Activated naive CD4-positive, alpha-beta T cell treated with anti-CD3 and anti-CD28 coated beads, Interleukin-2, amount 50 U/mL, for 24 hours (primary cell): ENCODE data around the gene TPH1.

Experiments used
- H3K27ac Mint-ChIP-seq: one replicate; pipeline ENCODE4 v1.8.0; 2021; ENCODE audit warnings: mild to moderate bottlenecking, mixed read lengths
- H3K27me3 Mint-ChIP-seq: one replicate; pipeline ENCODE4 v1.8.0; 2021; ENCODE audit warnings: mixed read lengths
- H3K36me3 Mint-ChIP-seq: one replicate; pipeline ENCODE4 v1.8.0; 2021; ENCODE audit warnings: mixed read lengths
- H3K4me1 Mint-ChIP-seq: one replicate; pipeline ENCODE4 v1.8.0; 2021; ENCODE audit warnings: mixed read lengths
- H3K4me3 Mint-ChIP-seq: one replicate; pipeline ENCODE4 v1.8.0; 2021; ENCODE audit warnings: mild to moderate bottlenecking, mixed read lengths
- H3K9me3 Mint-ChIP-seq: one replicate; pipeline ENCODE4 v1.8.0; 2021; ENCODE audit warnings: mixed read lengths

Gene TPH1

GRCh38 chr11:18046116-18046777, at the start of gene TPH1:
TSS of gene TPH1 (minus strand) at chr11:18046269. CDS start at chr11:18040762, 5,507 bp downstream.
- H3K4me1 Mint-ChIP-seq: no peaks in the 10 kb centered on the region
- H3K27ac Mint-ChIP-seq: no peak within 1 kb of the TSS
- H3K4me3 Mint-ChIP-seq: no peak within 1 kb of the TSS
- peaks cover 29% of the 10 kb centered on the region for H3K27me3 Mint-ChIP-seq
- H3K9me3 Mint-ChIP-seq: peaks cover 9% of the 10 kb centered on the region
- peaks cover 23% of the 10 kb centered on the region for H3K36me3 Mint-ChIP-seq

DNA sequence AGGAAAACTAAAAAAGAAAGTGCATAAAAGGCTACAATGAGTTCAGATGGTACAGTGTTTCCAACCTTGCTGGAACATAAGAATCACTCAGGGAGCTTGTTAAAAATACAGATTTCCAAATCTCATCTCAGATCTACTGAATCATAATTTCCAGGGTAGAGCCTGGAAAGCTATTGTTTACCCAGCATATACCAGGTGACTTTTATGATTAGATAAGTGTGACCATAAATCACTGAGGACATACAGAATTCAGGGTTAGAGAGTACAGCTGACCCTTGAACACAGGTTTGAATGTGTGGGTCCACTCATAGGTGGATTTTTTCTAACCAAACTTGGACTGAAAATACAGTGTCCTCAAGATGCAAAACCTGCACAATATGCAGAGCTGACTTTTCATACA, 47.9 kb upstream of the TPH1 start:
- peaks cover 18% of the 10 kb centered on the region for H3K36me3 Mint-ChIP-seq
- H3K4me3 Mint-ChIP-seq: no peak overlapping the region
- H3K27me3 Mint-ChIP-seq: no peaks in the 10 kb centered on the region
- peaks cover 13% of the 10 kb centered on the region for H3K4me1 Mint-ChIP-seq
- H3K27ac Mint-ChIP-seq: no peak overlapping the region
- no peaks in the 10 kb centered on the region for H3K9me3 Mint-ChIP-seq

DNA sequence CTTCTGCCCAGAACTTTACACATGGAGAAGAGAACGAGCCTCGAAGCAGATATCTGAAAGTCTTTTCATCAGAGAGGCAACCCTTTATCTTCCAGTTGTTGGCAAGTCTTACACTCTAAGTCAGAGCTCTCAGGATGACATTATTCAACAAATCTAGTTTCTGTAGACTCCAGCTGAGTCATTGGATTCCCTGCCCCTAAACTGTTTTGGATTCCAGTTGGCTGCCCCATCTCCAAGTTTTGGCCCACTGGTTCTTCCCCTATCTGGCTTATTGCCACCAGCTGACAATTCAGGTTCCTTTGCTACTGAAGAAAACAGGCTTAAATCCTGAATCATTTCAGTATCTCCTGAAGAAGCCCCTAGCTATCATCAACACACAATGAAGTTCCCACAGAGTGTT, 45.7 kb upstream of the TPH1 start:
- H3K27me3 Mint-ChIP-seq: no peaks in the 10 kb centered on the region
- H3K27ac Mint-ChIP-seq: no peak overlapping the region
- H3K4me3 Mint-ChIP-seq: no peak overlapping the region
- no peaks in the 10 kb centered on the region for H3K9me3 Mint-ChIP-seq
- H3K4me1 Mint-ChIP-seq: peaks cover 13% of the 10 kb centered on the region
- peaks cover 15% of the 10 kb centered on the region for H3K36me3 Mint-ChIP-seq

- H3K27ac Mint-ChIP-seq: no peak overlapping the region
- no peaks in the 10 kb centered on the region for H3K9me3 Mint-ChIP-seq
- no peak overlapping the region for H3K4me3 Mint-ChIP-seq
- peaks cover 9% of the 10 kb centered on the region for H3K36me3 Mint-ChIP-seq
- H3K4me1 Mint-ChIP-seq: peaks cover 7% of the 10 kb centered on the region
- H3K27me3 Mint-ChIP-seq: no peaks in the 10 kb centered on the region
Observed at GRCh38 chr11:18088966-18089365, 42.9 kb upstream of the TPH1 start.

GRCh38 chr11:18088366-18088765, 42.3 kb upstream of the TPH1 start:
- Mint-ChIP-seq H3K4me3 (no peak overlapping the region), H3K27me3 (no peaks in the 10 kb centered on the region), H3K36me3 (peaks cover 11% of the 10 kb centered on the region)

DNA sequence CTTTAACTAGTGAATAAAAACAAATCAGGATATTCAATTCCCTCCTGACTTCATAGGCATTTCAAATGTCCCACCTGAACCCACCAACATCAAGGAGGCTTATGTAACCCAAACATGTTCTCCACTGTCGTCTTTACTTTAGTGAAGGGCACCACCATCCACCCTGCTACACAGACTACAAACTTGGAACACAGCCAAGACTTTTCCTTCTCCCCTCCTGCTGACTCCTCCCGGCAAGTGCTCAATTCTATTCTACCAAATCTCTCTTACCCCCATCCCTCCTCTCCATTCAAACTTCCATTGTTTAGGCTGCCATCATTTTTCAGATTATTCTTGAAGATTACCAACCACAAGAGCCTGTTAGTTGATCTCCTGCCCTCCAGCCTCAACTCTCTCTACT, 35.5 kb upstream of the TPH1 start:
- Mint-ChIP-seq H3K9me3 (no peaks in the 10 kb centered on the region), H3K27ac (peak overlapping the region; percentile 42), H3K4me3 (no peak overlapping the region), H3K4me1 (peaks cover 5% of the 10 kb centered on the region), H3K27me3 (no peaks in the 10 kb centered on the region), H3K36me3 (peaks cover 17% of the 10 kb centered on the region)

More at GRCh38 chr11:18088366-18088765, 42.3 kb upstream of the TPH1 start:
- Mint-ChIP-seq H3K9me3 (no peaks in the 10 kb centered on the region), H3K4me1 (peaks cover 7% of the 10 kb centered on the region), H3K27ac (no peak overlapping the region)

DNA sequence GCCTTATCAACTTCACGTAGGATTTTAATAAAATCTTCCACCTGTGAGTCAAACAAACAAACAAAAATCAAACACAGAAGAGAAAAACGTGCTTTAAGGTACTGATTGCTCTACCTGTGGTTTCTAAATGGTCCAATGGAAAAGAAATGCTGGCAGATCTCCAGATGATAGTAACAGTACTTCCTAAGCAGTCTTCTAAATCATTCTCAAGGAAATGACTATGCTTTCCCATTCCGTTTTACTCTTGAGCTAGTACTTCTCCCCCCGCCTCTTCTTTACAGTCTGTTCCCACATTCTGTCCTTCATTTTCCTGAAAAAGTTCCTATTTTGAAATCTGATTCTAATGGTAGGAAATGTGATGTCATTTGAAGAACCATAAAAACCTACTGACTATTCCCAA, 34.4 kb upstream of the TPH1 start:
- Mint-ChIP-seq H3K9me3 (no peaks in the 10 kb centered on the region), H3K4me3 (no peak overlapping the region), H3K36me3 (peaks cover 17% of the 10 kb centered on the region), H3K4me1 (peaks cover 5% of the 10 kb centered on the region), H3K27ac (peak overlapping the region; percentile 83), H3K27me3 (no peaks in the 10 kb centered on the region)

DNA sequence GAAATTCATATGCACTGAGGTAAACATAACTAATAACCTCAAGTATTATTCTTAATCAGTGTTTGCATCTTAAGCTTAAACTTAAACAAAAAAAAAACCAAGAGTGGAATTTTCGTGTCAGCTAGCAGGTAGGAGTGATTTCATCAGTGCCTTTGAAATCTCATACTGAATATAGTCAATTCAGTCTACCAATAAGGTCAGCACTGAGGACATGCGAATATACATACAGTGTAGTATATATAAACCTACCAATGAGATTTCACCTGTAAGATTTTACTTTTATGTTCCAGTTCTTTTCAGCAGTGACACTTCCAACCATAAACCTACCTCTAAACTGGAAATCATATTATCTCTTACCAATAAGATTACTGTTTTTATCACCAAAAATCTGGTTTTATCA, 32.8 kb upstream of the TPH1 start:
- no peaks in the 10 kb centered on the region for H3K27me3 Mint-ChIP-seq
- peaks cover 5% of the 10 kb centered on the region for H3K4me1 Mint-ChIP-seq
- no peaks in the 10 kb centered on the region for H3K9me3 Mint-ChIP-seq
- H3K4me3 Mint-ChIP-seq: no peak overlapping the region
- H3K36me3 Mint-ChIP-seq: peaks cover 17% of the 10 kb centered on the region
- no peak overlapping the region for H3K27ac Mint-ChIP-seq

- no peaks in the 10 kb centered on the region for H3K27me3 Mint-ChIP-seq
- H3K4me3 Mint-ChIP-seq: no peak overlapping the region
- H3K9me3 Mint-ChIP-seq: no peaks in the 10 kb centered on the region
- H3K4me1 Mint-ChIP-seq: peaks cover 2% of the 10 kb centered on the region
- H3K27ac Mint-ChIP-seq: no peak overlapping the region
- peaks cover 8% of the 10 kb centered on the region for H3K36me3 Mint-ChIP-seq
Observed at GRCh38 chr11:18075444-18075843, 29.4 kb upstream of the TPH1 start.

DNA sequence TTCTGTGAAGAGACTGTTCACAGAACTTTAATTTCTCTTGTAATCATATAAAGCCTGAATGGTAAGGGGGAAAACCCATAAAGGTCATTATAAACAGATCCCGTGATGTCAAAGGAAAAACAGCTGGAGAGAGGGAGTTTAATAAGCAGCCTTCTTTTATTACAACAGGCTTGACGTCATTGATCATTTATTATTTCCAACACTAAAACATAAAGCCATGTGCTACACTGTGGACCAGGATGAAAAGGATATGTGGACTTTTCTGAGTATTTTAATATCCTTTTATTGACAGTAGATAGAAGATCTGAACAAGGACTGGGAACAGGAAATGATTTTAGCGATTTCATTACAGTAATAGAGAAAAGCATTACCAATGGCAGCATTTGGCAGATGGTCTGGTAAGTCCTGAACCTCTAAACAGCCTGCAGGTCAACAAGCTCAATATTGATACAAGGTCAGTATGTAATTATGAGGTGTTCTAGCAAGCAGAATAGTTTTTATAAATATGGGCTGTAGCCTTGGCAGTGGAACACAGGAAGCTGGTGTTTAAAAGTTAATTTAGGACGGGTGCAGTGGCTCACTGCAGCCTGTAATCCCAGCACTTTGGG, 25.1 kb upstream of the TPH1 start:
- Mint-ChIP-seq H3K4me3 (no peak overlapping the region), H3K9me3 (no peaks in the 10 kb centered on the region), H3K27me3 (no peaks in the 10 kb centered on the region), H3K4me1 (no peaks in the 10 kb centered on the region), H3K27ac (no peak overlapping the region), H3K36me3 (peaks cover 5% of the 10 kb centered on the region)

- Mint-ChIP-seq H3K4me3 (no peak overlapping the region), H3K9me3 (no peaks in the 10 kb centered on the region), H3K36me3 (no peaks in the 10 kb centered on the region), H3K27ac (no peak overlapping the region), H3K4me1 (no peaks in the 10 kb centered on the region), H3K27me3 (no peaks in the 10 kb centered on the region)
Observed at GRCh38 chr11:18067372-18067771, 21.3 kb upstream of the TPH1 start.

GRCh38 chr11:18066626-18067025, 20.6 kb upstream of the TPH1 start:
- Mint-ChIP-seq H3K27me3 (no peaks in the 10 kb centered on the region), H3K36me3 (no peaks in the 10 kb centered on the region), H3K4me3 (no peak overlapping the region), H3K4me1 (no peaks in the 10 kb centered on the region), H3K27ac (no peak overlapping the region), H3K9me3 (no peaks in the 10 kb centered on the region)

- Mint-ChIP-seq H3K36me3 (peaks cover 1% of the 10 kb centered on the region), H3K9me3 (no peaks in the 10 kb centered on the region), H3K27me3 (no peaks in the 10 kb centered on the region), H3K4me1 (no peaks in the 10 kb centered on the region), H3K4me3 (no peak overlapping the region), H3K27ac (no peak overlapping the region)
Observed at GRCh38 chr11:18065572-18065971, 19.5 kb upstream of the TPH1 start.

DNA sequence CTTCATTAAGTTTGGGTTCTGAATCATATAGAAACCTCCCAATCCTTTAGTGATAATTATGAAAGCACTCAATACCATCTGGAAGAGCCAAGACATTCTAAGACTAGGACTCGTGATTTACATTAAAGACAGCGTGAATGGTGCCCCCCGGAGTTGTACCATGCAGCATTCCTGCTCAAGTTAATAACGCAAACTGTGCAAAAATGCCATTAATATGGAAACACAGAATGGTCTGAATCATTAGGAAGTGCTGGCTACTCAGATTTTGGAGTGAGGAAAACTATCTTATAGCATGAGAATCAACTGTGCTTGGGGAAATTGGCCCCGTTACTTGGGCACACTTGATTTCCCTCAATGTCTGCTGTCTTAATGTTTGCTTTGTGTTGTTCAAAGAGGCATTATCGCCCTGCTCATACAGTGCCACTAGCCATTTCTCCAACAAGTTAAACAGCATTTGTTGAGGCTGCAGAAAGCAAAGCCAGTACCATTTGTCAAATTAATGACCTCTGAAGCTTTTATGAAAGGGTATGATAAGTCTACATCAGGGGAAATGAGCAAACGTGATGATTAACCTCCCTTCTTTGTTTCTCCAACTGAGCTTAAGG, 18.5 kb upstream of the TPH1 start:
- Mint-ChIP-seq H3K4me3 (no peak overlapping the region), H3K36me3 (peaks cover 3% of the 10 kb centered on the region), H3K27ac (no peak overlapping the region), H3K27me3 (no peaks in the 10 kb centered on the region), H3K9me3 (no peaks in the 10 kb centered on the region), H3K4me1 (no peaks in the 10 kb centered on the region)

DNA sequence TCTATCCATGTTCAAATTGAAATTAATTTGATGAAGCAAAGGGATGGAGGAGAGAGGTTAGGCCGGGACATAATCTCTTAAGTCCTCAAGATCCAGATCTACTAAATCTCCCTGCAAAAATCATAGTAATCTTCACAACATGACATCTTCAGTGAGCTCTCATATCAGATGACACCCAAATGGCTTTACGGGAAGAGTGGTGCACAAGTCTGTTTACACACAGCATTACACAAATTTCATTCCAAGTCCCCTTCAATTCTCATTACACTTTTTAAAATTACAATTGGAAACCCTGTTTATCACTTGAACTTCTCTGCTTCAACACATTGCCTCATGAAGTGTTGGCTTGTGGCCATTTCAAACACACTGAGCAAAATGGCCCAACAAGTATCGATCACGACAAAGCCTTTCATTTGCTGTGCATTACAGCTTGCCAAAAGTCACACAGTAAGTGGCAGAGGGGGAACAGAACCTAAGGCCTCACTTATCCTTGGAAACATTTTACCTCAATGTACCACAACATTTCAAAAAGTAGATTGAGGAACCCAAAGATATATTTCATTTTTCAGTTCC, 17.9 kb upstream of the TPH1 start:
- Mint-ChIP-seq H3K4me3 (no peak overlapping the region), H3K4me1 (no peaks in the 10 kb centered on the region), H3K27ac (no peak overlapping the region), H3K9me3 (no peaks in the 10 kb centered on the region), H3K27me3 (no peaks in the 10 kb centered on the region), H3K36me3 (peaks cover 3% of the 10 kb centered on the region)

DNA sequence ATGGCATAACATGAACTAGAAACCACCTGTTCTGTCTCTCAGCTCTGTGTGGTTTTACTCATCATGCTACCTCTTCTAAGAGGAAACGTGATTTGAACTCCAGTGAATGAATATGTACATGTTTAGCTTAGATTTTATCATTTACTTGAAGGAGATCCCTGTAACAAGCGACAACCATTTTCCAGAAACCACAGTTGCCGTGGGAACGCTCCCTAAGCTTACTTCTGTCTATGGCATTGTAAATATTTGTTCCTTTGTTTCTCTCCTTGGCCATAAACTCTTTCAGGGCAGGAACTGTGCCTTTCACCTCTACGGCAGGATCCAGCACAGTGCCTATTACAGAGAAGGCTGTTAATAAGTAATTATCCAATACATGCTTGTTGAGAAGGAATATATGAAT, 17.1 kb upstream of the TPH1 start:
- Mint-ChIP-seq H3K27me3 (no peaks in the 10 kb centered on the region), H3K9me3 (no peaks in the 10 kb centered on the region), H3K4me3 (no peak overlapping the region), H3K27ac (no peak overlapping the region), H3K36me3 (peaks cover 3% of the 10 kb centered on the region), H3K4me1 (no peaks in the 10 kb centered on the region)
